GM12878 (cell line): ENCODE results near the gene TANC1.

Experiments
- BACH1 ChIP-seq: fragments of 450-650 bp; IDR thresholded peaks from 2 replicates; pipeline ENCODE4 v1.6.1; 2017; ENCODE audit warnings: mild to moderate bottlenecking, borderline replicate concordance
- BCLAF1 ChIP-seq: fragments of 450-650 bp; IDR thresholded peaks from 2 replicates; pipeline ENCODE4 v1.6.1; 2017; ENCODE audit warnings: antibody characterized with exemption, mild to moderate bottlenecking, moderate library complexity
- CREB1 ChIP-seq: IDR thresholded peaks from 2 replicates; pipeline ENCODE4 v1.6.1; 2012; ENCODE audit warnings: low read depth, mild to moderate bottlenecking, inconsistent platforms
- CTCF ChIP-seq, 3 experiments: IDR thresholded peaks in 2 of 3; conservative IDR thresholded peaks in 1 of 3; 2 replicates each; pipeline ENCODE4 v1.5.1; 2011; ENCODE audit warnings: low read depth in 3 of 3, low read length in 3 of 3, mild to moderate bottlenecking in 3 of 3, control low read depth in 2 of 3, moderate library complexity in 2 of 3, inconsistent platforms in 1 of 3, mixed read lengths in 1 of 3; ENCODE audit not compliant: control insufficient read depth in 2 of 3, insufficient read depth in 1 of 3; ENCODE audit errors: extremely low read depth in 1 of 3
- EZH2 ChIP-seq: IDR thresholded peaks from 2 replicates; pipeline ENCODE4 v1.6.1; 2012; ENCODE audit warnings: low read depth, mild to moderate bottlenecking, control low read depth, inconsistent platforms, low read length, borderline replicate concordance; ENCODE audit not compliant: control insufficient read depth
- NBN ChIP-seq: fragments of 450-650 bp; IDR thresholded peaks from 2 replicates; pipeline ENCODE4 v1.6.1; 2016
- NFIC ChIP-seq: IDR thresholded peaks from 2 replicates; pipeline ENCODE4 v1.6.1; 2012; ENCODE audit warnings: low read depth, mild to moderate bottlenecking, inconsistent platforms, low read length, moderate library complexity
- POLR2A ChIP-seq: IDR thresholded peaks from 2 replicates; pipeline ENCODE4 v1.6.1; 2011; ENCODE audit warnings: low read depth, mild to moderate bottlenecking, low read length
- POLR2AphosphoS5 ChIP-seq: IDR thresholded peaks from 2 replicates; pipeline ENCODE4 v1.6.1; 2011; ENCODE audit warnings: mild to moderate bottlenecking, low read length, inconsistent platforms
- RELA ChIP-seq: fragments of 450-650 bp; IDR thresholded peaks from 2 replicates; pipeline ENCODE4 v1.8.0; 2014; ENCODE audit warnings: borderline replicate concordance; ENCODE audit not compliant: partially characterized antibody
- RELB ChIP-seq: fragments of 450-650 bp; IDR thresholded peaks from 2 replicates; pipeline ENCODE4 v1.6.1; 2017; ENCODE audit warnings: low read depth, mild to moderate bottlenecking, moderate library complexity
- RFX5 ChIP-seq: IDR thresholded peaks from 2 replicates; pipeline ENCODE4 v1.6.1; 2011; ENCODE audit warnings: low read depth, low read length, improper control_type of control experiment
- ZNF274 ChIP-seq: IDR thresholded peaks from one replicate; pipeline ENCODE4 v1.8.0; 2011; ENCODE audit not compliant: insufficient read length, insufficient read depth
- ZNF384 ChIP-seq: IDR thresholded peaks from 2 replicates; pipeline ENCODE4 v1.6.1; 2012; ENCODE audit warnings: low read depth, mild to moderate bottlenecking, low read length, improper control_type of control experiment, borderline replicate concordance

GRCh38 chr2:159126432-159127022 is 158.1 kb downstream of the TANC1 start:
- TF ChIP-seq CTCF (IDR thresholded peaks at IDR 0.05 in 2 of 3, conservative IDR thresholded peaks at IDR 0.05 in 1 of 3; ENCODE audit: control insufficient read depth in 2 of 3, extremely low read depth in 1 of 3, insufficient read depth in 1 of 3, low read depth in 3 of 3, low read length in 3 of 3) (no peak), RELA (no peak), RFX5 (no peak), ZNF274 (no peak), POLR2AphosphoS5 (no peak), BCLAF1 (no peak), CREB1 (no peak), EZH2 (no peak), POLR2A (no peak), NBN (no peak), BACH1 (no peak), NFIC (no peak), RELB (no peak), ZNF384 (no peak)
